Esophagus (tissue), 2 donors: Measurements from ENCODE around the gene MPHOSPH9. TPM values are rescaled to one million over a fixed set of nuclear protein-coding genes. Genes with fewer than 3 reads are reported as not detected.

Experiments used
- H3K27ac ChIP-seq, 2 donors: one replicate each; pipeline ENCODE4 v1.5.1; 2013; ENCODE audit warnings: low read depth in 2 of 2, mild to moderate bottlenecking in 2 of 2, inconsistent platforms in 1 of 2, low read length in 1 of 2, moderate library complexity in 1 of 2
- H3K27me3 ChIP-seq, 2 donors: one replicate each; pipeline ENCODE4 v1.6.1; 2013; ENCODE audit warnings: low read length in 2 of 2, control low read depth in 1 of 2, mild to moderate bottlenecking in 1 of 2; ENCODE audit not compliant: insufficient read depth in 2 of 2, control insufficient read depth in 1 of 2
- H3K36me3 ChIP-seq, 2 donors: one replicate each; pipeline ENCODE4 v1.6.1; 2013; ENCODE audit warnings: low read length in 1 of 2; ENCODE audit not compliant: control insufficient read depth in 2 of 2, insufficient read depth in 2 of 2
- H3K4me1 ChIP-seq, 2 donors: one replicate each; pipeline ENCODE4 v1.6.1; 2013; ENCODE audit warnings: low read length in 1 of 2; ENCODE audit not compliant: control insufficient read depth in 2 of 2, insufficient read depth in 2 of 2
- H3K4me3 ChIP-seq, 2 donors: one replicate each; pipeline ENCODE4 v1.5.1; 2013; ENCODE audit warnings: low read length in 2 of 2, mild to moderate bottlenecking in 2 of 2, low read depth in 1 of 2, moderate library complexity in 1 of 2
- H3K9me3 ChIP-seq, 2 donors: one replicate each; pipeline ENCODE4 v1.6.1; 2013; ENCODE audit warnings: mild to moderate bottlenecking in 2 of 2, low read depth in 1 of 2, low read length in 1 of 2, moderate library complexity in 1 of 2; ENCODE audit not compliant: control insufficient read depth in 2 of 2, insufficient read depth in 1 of 2
- WGBS, 2 donors: extraction: QIAGEN DNeasy Blood & Tissue Kit; methylation state at CpG; one replicate each; pipeline ENCODE4 v1.1.7; 2013; 5-methylcytosine and 5-hydroxymethylcytosine counted together
- polyA plus RNA-seq, 2 donors: library from polyadenylated mRNA; stranded (reverse); fragments of 200-250 nt; gene quantifications; one replicate each; pipeline ENCODE4 v1.2.3, GENCODE V29; 2013
- donor health status: healthy with polysubstance abuse.
- donor health status: Bipolar disorder and iron deficiency.

The MPHOSPH9 gene
- polyA plus RNA-seq, 2 donors: 3.9 to 4.0 TPM

GRCh38 chr12:123200414-123200813, 32.5 kb downstream of the MPHOSPH9 start:
- WGBS, 2 donors: 91 to 95% methylated on average over 7 of the region's 7 CpGs
- H3K36me3 ChIP-seq: peaks cover 0 to 2% of the 10 kb centered on the region in 2 donors

GRCh38 chr12:123199936-123200335, 33.0 kb downstream of the MPHOSPH9 start:
- no peaks in the 10 kb centered on the region for H3K9me3 ChIP-seq
- no peak overlapping the region for H3K27ac ChIP-seq
- no peak overlapping the region for H3K4me3 ChIP-seq
- no peaks in the 10 kb centered on the region for H3K27me3 ChIP-seq
- WGBS, 2 donors: 94 to 95% methylated on average over 3 of the region's 3 CpGs
- peaks cover 0 to 2% of the 10 kb centered on the region in 2 donors for H3K36me3 ChIP-seq
- no peaks in the 10 kb centered on the region for H3K4me1 ChIP-seq

More at GRCh38 chr12:123200414-123200813, 32.5 kb downstream of the MPHOSPH9 start:
- no peak overlapping the region for H3K4me3 ChIP-seq
- H3K27me3 ChIP-seq: no peaks in the 10 kb centered on the region
- H3K4me1 ChIP-seq: no peaks in the 10 kb centered on the region
- H3K27ac ChIP-seq: no peak overlapping the region
- no peaks in the 10 kb centered on the region for H3K9me3 ChIP-seq

GRCh38 chr12:123187637-123188036, 45.3 kb downstream of the MPHOSPH9 start:
- Histone ChIP-seq H3K36me3 (no peaks in the 10 kb centered on the region), H3K9me3 (no peaks in the 10 kb centered on the region), H3K27ac (no peak overlapping the region), H3K27me3 (no peaks in the 10 kb centered on the region), H3K4me3 (no peak overlapping the region), H3K4me1 (no peaks in the 10 kb centered on the region)
- WGBS, 2 donors: 88 to 89% methylated on average over 6 of the region's 6 CpGs

- H3K4me1 ChIP-seq: no peaks in the 10 kb centered on the region
- no peaks in the 10 kb centered on the region for H3K27me3 ChIP-seq
- no peak overlapping the region for H3K4me3 ChIP-seq
- H3K9me3 ChIP-seq: no peaks in the 10 kb centered on the region
- H3K27ac ChIP-seq: no peak overlapping the region
- H3K36me3 ChIP-seq: no peaks in the 10 kb centered on the region
- WGBS, 2 donors: 90 to 93% methylated on average over 4 of the region's 4 CpGs
Observed at GRCh38 chr12:123180171-123180570, 52.8 kb downstream of the MPHOSPH9 start.

- H3K27ac ChIP-seq: no peak overlapping the region
- H3K27me3 ChIP-seq: no peaks in the 10 kb centered on the region
- no peaks in the 10 kb centered on the region for H3K4me1 ChIP-seq
- H3K36me3 ChIP-seq: no peaks in the 10 kb centered on the region
- H3K4me3 ChIP-seq: no peak overlapping the region
- H3K9me3 ChIP-seq: no peaks in the 10 kb centered on the region
- WGBS, 2 donors: 72 to 77% methylated on average over 5 of the region's 5 CpGs
Observed at GRCh38 chr12:123171967-123172366, 61.0 kb downstream of the MPHOSPH9 start.

- H3K4me1 ChIP-seq: no peaks in the 10 kb centered on the region
- no peak overlapping the region for H3K4me3 ChIP-seq
- H3K27ac ChIP-seq: no peak overlapping the region
- H3K36me3 ChIP-seq: no peaks in the 10 kb centered on the region
- WGBS, 2 donors: 46 to 69% methylated on average over 2 of the region's 2 CpGs
- H3K27me3 ChIP-seq: no peaks in the 10 kb centered on the region
- H3K9me3 ChIP-seq: no peaks in the 10 kb centered on the region
Observed at GRCh38 chr12:123167329-123167728, 65.6 kb downstream of the MPHOSPH9 start.

- no peak overlapping the region for H3K27ac ChIP-seq
- no peak overlapping the region for H3K4me3 ChIP-seq
- WGBS, 2 donors: 87 to 91% methylated on average over 4 of the region's 4 CpGs
- no peaks in the 10 kb centered on the region for H3K27me3 ChIP-seq
- no peaks in the 10 kb centered on the region for H3K9me3 ChIP-seq
- no peaks in the 10 kb centered on the region for H3K36me3 ChIP-seq
- no peaks in the 10 kb centered on the region for H3K4me1 ChIP-seq
Observed at GRCh38 chr12:123165537-123165936, 67.4 kb downstream of the MPHOSPH9 start.

GRCh38 chr12:123164710-123165261, 68.2 kb downstream of the MPHOSPH9 start:
- WGBS, 2 donors: 86 to 95% methylated on average over 9 of the region's 9 CpGs

GRCh38 chr12:123164222-123164621, 68.7 kb downstream of the MPHOSPH9 start:
- H3K27me3 ChIP-seq: no peaks in the 10 kb centered on the region
- no peak overlapping the region for H3K4me3 ChIP-seq
- H3K4me1 ChIP-seq: no peaks in the 10 kb centered on the region
- H3K27ac ChIP-seq: no peak overlapping the region
- no peaks in the 10 kb centered on the region for H3K9me3 ChIP-seq
- WGBS, 2 donors: 87% methylated on average over 3 of the region's 3 CpGs
- no peaks in the 10 kb centered on the region for H3K36me3 ChIP-seq

More at GRCh38 chr12:123164710-123165261, 68.2 kb downstream of the MPHOSPH9 start:
- Histone ChIP-seq H3K27ac (no peak overlapping the region), H3K36me3 (no peaks in the 10 kb centered on the region), H3K9me3 (no peaks in the 10 kb centered on the region), H3K4me3 (no peak overlapping the region), H3K27me3 (no peaks in the 10 kb centered on the region), H3K4me1 (no peaks in the 10 kb centered on the region)

GRCh38 chr12:123163227-123163626, 69.7 kb downstream of the MPHOSPH9 start:
- 50 to 52% methylated on average over 3 of the region's 3 CpGs for WGBS, 2 donors
- Histone ChIP-seq H3K36me3 (no peaks in the 10 kb centered on the region), H3K4me1 (no peaks in the 10 kb centered on the region), H3K27ac (no peak overlapping the region), H3K27me3 (no peaks in the 10 kb centered on the region), H3K4me3 (no peak overlapping the region), H3K9me3 (no peaks in the 10 kb centered on the region)
